Measurements from ENCODE around the gene LRFN2.

The LRFN2 gene

DNA sequence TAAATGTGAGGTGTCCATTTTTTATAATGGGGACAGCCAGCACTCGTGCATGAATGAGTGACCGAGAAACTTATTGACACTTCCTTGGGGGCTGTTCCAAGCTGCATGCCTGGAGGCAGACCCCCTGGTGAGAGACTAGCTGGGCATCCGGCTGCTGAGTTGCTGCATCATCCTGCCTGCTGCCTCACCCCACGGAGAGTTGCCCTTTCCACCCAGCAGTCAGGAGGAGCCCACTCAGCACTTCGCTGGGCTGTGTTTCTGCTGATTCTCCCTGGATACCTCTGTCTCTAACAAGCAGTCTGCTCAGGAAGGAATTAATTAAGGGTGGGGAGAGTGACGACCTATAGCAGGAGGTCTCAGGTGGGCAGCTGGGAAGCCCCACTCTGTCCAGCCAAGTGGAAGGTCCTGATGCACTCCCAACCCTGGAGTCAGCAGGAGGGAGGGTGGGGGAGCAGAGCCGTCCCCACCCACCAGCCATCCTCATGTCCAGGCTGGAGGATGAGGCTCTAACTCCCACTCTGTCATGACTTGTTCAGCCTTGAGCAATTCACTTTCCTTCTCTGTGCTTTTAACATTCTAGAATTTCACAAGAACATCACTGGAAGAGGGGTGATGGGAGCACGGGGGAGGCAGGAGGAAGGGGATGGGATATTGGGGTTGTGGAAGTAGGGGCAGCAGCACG is 177.3 kb downstream of the LRFN2 start:
- no peak for DNase-seq (ENCODE audit: low read depth)
- TF ChIP-seq, protein P1, sequence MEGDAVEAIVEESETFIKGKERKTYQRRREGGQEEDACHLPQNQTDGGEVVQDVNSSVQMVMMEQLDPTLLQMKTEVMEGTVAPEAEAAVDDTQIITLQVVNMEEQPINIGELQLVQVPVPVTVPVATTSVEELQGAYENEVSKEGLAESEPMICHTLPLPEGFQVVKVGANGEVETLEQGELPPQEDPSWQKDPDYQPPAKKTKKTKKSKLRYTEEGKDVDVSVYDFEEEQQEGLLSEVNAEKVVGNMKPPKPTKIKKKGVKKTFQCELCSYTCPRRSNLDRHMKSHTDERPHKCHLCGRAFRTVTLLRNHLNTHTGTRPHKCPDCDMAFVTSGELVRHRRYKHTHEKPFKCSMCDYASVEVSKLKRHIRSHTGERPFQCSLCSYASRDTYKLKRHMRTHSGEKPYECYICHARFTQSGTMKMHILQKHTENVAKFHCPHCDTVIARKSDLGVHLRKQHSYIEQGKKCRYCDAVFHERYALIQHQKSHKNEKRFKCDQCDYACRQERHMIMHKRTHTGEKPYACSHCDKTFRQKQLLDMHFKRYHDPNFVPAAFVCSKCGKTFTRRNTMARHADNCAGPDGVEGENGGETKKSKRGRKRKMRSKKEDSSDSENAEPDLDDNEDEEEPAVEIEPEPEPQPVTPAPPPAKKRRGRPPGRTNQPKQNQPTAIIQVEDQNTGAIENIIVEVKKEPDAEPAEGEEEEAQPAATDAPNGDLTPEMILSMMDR (IDR thresholded peaks at IDR 0.05; ENCODE audit: low read length, missing control alignments), result no peak

DNA sequence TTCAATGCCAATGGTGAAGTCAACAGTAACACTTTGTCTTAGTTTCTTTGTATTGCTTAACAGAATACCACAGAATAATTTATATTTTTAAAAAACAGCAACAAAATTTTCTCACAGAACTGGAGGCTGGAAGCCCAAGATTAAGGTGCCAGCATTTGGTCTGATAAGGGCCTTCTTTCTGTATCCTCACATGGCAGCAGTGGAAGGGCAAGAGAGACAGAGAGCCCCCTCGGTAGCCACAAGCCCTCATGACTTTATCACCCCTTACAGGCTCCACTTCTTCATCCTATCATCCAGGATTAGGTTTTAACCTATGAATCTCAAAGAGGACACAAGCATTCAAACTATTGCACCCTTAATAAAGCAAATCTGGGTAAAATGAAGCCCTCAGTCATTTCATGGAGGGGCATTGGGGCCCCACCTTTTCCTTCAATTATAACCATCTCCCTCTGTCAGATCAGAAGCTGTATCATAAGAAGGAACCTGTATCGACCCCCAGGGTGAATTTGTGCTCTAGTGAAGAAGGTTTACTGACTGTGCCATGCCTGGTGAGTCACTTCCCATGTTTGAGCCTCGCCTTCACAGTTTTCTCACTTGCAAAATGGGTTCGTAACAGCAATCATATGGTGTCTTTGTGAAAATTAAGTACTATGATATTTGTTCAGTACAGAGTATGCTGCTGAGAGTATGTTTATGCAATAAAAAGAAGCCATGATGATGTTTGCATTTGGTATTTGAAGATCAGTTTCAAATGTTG is 178.2 kb downstream of the LRFN2 start:
- TF ChIP-seq, protein P1 (IDR thresholded peaks at IDR 0.05; ENCODE audit: low read length, missing control alignments), result no peak
- DNase-seq (ENCODE audit: low read depth), result no peak
- H3K4me3 ChIP-seq (replicated peaks; ENCODE audit: low read depth, low read length), result no peak overlapping the region

More for the DNA sequence above, 177.3 kb downstream of the LRFN2 start:
- no peak overlapping the region for H3K4me3 ChIP-seq (replicated peaks; ENCODE audit: low read depth, low read length)

DNA sequence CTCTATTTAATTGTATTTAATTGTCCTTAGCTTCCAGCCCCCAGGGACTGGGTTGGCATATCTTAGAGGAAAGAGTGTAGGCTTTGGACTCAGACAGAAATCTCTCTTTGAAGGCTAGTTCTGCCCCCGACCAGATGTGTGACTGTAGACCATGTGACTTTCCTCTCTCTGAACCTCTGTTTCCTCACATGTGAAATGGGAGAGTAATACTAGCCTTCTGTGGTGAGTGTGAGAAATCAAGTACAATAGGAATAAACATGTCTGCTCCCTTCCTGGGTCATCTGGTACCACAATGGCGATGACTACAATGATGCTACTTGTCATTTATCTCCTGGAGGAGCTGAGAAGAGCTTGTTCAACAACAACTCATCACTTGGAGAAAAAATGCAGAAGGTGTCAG is 179.9 kb downstream of the LRFN2 start:
- TF ChIP-seq, protein P1 (IDR thresholded peaks at IDR 0.05; ENCODE audit: low read length, missing control alignments), result no peak
- no peak overlapping the region for H3K4me3 ChIP-seq (replicated peaks; ENCODE audit: low read depth, low read length)
- DNase-seq (ENCODE audit: low read depth), result no peak

DNA sequence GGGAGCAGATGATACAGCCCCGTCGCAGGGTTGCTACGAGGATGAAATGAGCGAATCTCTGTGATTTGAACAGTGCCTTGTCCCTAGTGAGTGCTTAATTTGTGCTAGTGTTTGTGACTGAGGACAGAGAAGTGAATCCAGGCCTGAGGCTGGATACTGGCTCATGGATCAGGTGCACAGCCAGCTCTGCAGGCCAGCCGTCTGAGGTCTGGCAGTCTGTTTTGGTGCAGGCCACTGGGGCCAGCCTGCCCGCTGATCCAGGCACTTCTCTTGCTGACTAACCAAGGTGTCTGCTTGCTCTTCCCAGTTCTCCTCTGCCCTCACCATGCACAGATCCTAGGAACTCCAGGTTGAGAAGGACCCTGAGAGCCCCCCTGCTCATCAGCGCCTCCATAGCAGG is 181.0 kb downstream of the LRFN2 start:
- DNase-seq (ENCODE audit: low read depth), result no peak
- no peak overlapping the region for H3K4me3 ChIP-seq (replicated peaks; ENCODE audit: low read depth, low read length)
- TF ChIP-seq, protein P1 (IDR thresholded peaks at IDR 0.05; ENCODE audit: low read length, missing control alignments), result no peak

DNA sequence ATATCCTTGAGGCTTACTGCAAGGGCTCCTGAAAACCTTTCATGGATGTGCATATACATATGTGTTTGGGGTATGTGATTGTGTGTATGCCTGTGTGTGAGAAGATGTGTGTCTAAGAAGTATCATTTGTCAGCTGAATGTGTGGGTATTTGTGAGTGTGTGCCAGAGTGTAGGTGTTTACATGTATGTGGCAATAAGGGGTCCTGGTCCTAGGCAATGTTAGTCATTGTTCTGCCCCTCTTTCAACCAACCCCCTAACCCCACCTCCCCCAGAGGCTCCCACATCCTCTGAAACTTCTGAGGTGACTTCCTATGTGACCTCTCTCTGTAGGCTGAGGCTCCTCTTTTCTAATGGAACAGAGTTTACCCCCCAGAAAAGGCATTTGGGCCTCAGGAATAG is 186.4 kb downstream of the LRFN2 start:
- TF ChIP-seq, protein P1 (IDR thresholded peaks at IDR 0.05; ENCODE audit: low read length, missing control alignments), result no peak
- DNase-seq (ENCODE audit: low read depth), result no peak
- H3K4me3 ChIP-seq (replicated peaks; ENCODE audit: low read depth, low read length), result no peak overlapping the region

DNA sequence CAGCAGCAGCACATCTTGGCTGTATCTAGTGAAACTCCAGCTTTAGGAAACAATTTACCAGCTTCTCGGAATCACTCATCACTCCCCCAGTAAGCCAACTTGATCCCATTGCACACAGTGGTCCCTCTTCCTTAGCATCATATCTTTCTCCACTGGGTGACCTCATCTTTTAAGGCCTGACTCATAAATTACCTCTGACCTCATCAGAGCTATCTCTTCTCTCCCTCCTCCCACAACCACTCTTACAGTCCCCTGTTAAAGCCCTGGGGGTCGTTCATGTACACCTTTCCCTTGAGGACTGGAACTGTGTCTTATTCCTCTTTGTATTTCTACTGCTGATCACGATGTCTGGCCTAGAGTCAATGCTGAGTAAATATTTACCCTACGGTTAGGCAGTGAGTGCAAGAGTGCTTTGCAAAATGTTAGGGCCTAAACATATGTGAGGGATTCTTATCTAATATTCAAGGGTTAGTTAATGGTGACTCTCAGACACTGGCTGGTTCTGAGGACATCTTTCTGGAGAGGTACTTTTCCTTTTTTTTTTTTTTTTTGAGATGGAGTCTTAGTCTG is 187.2 kb downstream of the LRFN2 start:
- no peak overlapping the region for H3K4me3 ChIP-seq (replicated peaks; ENCODE audit: low read depth, low read length)
- DNase-seq (ENCODE audit: low read depth), result no peak
- TF ChIP-seq, protein P1 (IDR thresholded peaks at IDR 0.05; ENCODE audit: low read length, missing control alignments), result no peak

Data from fibroblast of pulmonary artery (primary cell).